GDM1 (cell line): ENCODE data around the gene NRIP3.
"Not testable (repeated sequence)": the region's sequence is repeated elsewhere in the genome, so short reads cannot be mapped to it uniquely, and the experiment has no call there.

Experiments used
- DNase-seq: peaks from one replicate; lab custom pipeline; 2025; lab: John Stamatoyannopoulos, UW

NRIP3 gene

DNA sequence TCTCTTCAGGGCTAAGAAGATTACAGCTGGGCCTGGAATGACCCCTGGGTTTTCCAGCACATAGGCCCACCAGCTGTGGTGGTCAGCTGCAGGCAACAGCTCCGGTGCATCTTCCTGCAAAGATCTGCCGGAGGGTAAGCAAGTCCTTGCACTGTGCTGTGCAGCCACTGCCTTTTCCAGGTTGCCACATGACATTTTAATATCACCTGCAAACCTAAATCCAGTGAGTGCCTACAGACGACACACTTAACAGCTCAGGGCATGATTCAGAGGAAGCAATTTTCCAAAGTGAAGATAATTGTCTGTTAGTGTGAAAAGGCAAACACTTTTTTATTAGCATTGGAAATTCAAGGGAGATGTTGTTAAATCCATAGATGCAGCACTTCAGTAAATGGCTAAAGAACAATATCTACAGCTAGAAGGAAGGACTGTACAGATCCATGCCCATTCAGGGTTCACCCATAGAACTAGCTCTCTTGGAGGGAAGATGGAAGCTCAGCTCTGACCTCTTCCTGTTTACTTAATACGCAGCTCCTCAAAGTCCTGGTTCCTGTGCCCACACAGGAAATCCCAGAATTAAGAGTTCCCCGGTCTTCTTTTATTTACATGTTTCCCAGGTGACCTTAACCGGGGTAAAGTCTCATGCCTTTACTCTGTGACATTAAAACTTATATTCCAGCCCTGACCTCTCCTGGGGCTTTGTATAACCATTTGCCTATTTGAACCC, 13.3 kb upstream of the NRIP3 start:
- peak; percentile 25 for DNase-seq

DNA sequence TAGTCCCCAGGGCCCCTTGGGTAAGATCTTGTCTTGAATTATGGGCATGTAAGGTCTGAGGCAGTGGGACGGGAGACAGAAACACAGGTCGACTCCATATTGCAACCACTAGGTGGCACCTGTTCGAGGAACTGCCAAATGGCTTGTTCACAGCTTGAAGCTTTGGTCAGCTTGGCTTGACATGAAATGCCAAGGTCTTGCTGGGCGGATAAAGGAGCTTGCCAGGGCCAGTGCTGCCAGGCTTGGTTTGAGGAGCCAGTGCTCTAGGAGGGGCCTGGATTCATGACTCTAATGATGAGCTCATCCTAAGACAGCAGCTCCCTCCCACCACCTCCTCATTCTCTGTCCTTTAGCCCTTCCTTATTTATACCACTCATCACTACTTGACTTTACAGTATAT, 11.9 kb upstream of the NRIP3 start:
- peak; percentile 68 for DNase-seq

DNA sequence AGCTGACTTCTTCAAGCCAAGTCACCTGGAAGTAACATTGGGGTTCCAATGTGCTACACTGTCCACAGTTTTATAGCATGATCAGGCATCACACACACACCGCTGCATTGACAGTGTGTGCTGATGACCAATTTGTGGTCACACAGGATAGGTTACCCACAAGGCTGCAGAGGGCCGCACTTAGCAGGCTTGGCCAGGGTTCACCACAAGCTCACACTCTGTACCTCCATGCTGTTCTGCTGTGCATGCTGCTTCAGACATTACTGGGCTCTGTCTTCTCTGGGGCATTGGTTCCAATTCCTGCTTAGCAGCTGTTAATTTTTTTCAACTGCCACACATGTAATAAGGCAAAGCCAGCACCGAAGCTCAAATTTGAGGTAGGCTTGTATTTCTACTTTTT, 11.0 kb upstream of the NRIP3 start:
- DNase-seq = no peak

DNA sequence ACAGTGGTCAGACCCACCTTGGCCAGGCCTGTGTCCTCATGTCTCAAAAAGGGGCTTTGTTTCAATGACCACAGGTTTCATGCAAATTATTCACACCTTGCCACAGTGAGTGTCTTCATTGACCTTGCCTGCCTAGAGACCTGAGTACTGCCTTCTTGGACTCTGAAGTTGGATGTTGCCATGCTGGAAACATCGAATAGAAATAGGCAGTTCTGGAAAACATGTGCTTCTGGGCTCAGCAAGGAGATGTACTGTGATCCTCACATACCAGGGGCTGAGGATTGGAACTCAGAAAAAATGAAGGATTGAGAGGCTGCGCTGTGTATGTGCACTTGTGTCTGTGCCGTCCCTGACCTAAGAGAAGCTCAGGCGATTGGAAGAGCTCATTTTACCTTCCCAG, 9.6 kb upstream of the NRIP3 start:
- DNase-seq = no peak

DNA sequence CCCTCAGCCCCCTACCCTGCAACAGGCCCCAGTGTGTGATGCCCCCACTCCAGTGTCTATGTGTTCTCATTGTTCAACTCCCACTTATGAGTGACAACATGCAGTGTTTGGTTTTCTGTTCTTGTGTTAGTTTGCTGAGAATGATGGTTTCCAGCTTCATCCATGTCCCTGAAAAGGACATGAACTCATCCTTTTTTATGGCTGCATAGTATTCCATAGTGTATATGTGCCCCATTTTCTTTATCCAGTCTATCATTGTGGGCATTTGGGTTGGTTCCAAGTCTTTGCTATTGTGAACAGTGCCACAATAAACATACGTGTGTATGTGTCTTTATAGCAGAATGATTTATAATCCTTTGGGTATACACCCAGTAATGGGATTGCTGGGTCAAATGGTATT, 5.7 kb upstream of the NRIP3 start:
- DNase-seq = not testable (repeated sequence)

DNA sequence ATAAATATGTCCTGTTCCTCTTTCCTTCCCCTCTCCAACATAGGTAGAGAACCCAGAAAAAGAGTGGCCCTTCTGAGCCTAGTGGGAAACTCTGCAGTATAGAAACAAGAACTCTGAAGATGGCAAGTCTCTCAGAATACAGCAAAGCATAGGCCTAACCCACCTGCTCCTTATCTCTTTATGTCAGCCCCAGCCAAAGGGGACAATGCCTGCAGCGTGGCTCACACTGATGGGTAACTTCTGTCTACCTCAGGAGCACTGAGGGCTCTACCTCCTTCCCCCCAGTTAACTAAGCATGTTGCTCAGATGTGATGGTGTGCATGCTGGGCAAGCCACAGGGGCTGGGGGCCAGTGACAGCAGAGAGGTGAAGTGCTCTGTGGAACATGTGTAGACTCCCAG, 4.9 kb upstream of the NRIP3 start:
- no peak for DNase-seq

DNA sequence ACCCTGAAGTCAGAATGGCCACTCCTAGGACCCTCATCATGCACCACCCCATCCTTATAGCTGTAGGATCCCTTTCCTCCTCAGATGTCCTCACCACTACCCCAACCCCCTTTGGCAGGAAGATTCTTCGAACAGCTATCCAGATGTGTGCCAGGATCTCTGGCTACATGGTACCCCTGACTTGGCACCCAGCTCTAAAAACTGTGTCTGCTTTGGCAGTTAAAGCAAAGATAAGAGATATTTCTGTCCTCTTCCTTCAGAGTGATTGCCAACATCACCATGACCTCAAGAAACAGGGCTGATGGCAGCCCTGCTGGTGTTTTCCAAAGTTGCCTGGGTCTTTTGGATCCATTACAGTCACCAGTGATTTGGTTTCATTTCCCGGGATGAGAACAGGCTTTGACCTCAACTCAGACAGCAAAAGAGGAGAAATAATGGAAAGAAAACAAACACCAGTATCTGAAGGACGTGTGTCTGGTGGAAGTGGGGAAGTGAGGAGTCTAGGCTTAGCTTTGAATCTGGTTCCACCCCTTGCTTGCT, 4.3 kb upstream of the NRIP3 start:
- no peak for DNase-seq

DNA sequence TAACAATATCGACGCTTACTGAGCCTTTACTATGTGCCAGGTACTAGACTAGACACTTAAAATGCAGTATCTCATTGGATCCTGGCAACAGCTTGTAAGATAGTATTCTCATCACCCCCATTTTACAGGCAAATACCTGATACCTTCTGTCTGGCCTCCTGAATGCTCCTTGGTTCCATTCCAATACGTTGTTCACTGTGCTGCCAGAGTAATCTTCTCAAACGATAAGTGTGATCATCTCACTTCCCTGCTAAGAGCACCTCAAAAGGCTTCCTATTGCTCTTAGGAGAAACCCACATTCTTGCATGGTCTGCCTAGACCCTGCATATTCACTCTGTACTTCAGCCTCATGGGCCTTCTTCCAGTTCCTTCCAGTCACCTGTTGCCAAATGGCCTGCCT, 1.3 kb upstream of the NRIP3 start:
- DNase-seq = no peak

DNA sequence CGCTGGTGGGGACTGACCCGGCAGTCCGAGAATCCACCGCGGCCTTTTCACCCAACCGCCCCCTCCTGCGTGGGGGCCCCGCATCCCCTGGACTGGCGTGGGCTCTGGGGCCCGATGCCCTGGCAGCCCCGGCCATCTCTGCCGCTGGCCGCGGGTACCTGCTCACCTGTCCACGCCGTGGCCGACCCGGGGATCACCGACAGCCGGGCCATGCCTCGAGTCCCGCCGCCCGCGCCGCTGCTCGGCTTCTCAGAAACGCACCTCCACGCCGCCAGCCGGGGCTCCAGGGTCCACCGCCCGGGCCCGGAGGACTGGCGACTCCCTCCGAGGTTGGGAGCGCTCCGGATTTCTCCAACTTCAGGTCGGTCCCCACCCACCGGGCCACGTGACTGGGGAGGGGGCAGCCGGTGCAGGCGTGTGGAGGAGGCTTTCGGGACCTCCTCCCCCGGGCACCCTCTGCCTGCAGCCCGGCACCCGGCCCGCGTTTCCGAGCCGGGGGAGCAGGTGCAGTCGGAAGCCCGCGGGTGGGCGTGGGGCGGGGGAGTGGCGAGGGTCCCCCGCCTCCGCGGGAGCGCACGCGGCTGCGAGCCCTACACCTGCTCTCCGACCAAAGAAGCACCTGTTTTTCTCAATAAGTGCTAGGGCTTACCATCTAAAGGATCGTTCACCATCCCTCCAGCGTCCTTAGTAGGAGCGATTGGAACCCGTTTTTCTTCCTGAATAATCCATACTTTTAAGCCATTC, 554 bp upstream of the NRIP3 start:
- DNase-seq = no peak

DNA sequence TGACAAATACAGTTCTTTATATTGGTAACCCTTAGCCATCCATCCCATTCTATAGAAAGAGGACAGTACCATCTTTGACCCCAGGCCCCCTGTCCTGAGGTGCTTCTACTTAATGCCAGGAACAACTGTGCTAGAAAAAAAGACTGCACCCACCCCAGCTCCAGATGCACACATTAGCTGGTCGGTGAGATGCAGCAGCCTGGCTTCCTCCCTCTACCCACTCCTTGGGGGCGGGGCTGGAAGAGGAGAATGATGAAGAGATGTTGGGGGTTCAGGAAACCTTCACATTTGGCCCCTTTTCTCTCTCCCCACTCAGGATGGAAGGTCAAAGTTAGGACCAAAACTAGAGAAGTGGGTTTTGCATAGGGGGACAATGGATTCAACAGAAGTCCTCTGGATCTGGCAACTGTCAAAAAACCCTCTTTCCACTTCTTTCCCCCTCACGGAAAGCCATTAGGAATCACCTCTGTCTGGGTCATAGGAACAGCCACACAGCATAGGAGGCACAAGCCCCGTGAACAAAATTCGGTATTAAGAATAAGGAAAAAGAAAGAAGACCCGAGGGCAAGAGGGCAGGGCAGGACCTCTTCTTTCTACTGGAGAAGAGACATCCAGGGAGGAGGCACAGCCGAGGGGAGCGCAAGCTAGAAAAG, 755 bp downstream of the NRIP3 start:
- peak; percentile 22 for DNase-seq

DNA sequence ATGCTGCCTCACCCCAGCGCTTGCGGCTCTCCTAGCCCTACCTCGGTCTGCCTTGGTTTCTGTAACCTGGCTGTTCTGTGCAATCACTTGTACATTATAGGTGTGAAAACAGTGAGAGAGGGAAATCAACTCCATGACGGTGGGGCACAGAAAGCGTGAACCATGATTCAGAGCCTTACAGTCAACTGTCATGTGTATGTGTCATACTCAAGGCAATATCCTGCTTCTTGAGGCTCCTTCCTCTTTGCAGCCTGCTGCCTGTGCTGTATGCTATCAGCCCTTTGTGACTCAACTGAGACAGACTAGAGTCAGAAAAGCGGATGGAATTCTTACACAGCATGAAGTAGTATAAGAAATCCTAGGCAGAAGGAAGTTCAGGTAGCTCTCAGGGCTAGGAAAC, 2.1 kb downstream of the NRIP3 start:
- DNase-seq = peak; percentile 76

DNA sequence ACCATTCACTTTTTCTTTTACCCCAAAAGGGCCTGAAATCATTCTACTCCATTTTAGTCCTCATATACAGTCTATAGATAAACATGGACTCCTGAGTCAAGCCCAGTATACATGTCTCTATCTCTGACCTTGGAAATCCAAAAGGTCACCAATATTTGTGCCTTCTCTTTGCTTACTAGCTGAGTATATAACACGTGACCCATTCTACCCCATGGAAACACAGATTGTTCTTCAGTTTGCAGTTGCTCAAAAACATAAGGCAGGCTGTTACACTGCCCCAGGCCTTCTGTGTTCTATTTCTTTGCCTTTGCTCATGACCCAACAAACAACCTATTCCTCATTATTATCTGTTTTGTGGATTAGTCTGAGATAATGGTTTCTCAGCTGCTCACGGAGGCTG, 5.8 kb downstream of the NRIP3 start:
- DNase-seq = no peak

DNA sequence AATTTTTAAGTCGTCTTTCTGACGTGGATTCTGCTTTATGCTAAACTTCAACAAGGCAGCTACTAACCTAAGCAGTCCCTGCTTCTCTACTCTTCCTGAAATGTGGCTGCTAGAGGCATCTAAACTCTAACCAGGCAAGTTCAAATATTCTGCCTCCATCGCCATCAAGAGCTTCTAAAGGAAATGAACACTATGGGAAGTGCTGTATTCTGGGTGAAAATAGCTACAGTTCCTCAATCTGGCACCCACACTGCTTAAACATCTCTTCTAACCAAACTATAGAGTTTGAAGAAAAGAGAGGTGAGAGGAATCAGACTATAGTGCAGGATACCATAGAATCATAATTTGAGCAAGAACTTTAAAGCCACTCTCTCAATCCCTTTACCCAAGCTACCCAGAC, 6.3 kb downstream of the NRIP3 start:
- no peak for DNase-seq

DNA sequence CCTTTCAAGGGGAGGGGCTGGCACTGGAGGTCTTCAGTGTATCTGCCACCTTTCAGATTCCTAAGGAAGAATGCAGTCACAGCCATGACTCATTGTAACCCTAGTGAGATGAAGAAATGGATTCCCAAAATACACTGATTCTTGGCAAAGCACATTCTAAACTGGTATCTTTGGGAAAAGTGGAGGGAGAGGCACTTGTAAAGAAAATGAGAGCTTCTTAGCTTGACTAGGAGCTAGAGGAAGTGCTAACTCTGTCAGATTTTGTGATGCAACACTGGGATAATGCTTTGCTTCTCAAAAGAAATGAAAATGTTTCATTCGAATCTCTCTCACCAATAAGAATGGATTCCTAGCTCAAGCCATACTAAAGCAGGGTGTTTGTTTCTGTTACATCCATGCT, 14.3 kb downstream of the NRIP3 start:
- no peak for DNase-seq

DNA sequence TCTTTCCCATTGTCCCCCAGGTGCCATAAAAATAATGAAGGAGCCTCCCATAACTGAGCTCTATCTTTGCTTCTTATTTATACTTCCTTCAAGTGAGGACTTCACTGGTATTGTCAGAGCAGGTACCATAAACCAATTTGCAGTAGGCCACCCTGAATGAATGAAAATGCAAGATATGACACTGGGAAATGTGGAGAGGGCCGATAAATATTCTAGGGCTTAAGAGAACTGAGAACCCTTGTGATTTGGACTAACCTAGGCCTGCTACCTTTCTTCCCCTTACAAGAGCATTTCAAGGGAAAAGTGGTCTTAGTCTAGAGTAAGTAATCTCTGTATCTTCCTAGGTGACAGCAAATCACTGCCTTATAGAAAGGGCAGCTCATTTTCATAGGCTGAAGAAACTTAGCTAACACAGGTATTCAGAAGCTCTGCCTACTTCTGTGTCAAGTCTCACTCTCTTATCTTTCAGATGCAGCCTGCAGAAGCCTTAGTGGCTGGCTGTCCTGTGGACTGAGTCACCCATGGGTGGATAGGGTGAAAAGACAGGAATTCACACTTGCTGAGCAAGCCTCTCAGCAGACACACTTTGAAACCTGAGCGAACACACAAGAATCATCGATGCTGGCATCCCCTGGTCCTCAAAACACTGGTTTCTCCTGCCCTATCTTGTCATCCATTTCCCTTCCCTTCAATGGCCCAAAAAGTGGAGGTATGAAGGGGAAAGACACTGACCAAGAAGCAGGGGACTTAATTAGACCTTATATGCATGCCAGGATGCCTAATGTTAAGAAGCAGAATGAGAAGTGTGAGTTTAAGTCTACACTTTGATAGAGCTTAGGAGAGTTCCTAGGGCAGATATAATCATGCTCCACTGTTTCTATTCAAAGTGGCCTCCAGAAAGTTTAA, 15.2 kb downstream of the NRIP3 start:
- DNase-seq = no peak

DNA sequence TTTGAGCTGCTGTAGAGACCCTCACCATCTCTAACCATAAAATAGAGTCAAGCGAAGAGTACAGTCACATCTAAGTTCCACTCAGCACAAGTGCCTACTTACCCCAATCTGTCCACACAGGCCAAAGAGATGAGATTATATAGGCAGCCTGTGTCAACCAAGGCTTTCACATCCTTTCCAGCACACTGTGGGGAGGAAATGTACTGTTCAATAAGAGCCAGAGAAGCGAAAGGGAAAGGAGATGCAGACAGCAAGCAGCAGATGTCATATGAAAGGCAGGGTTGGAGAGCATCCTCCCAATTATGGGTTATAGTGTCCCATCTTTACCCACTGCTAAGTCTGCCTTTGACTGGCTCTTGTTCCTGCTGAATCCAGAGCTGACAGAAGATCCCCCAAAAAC, 16.4 kb downstream of the NRIP3 start:
- DNase-seq = no peak

DNA sequence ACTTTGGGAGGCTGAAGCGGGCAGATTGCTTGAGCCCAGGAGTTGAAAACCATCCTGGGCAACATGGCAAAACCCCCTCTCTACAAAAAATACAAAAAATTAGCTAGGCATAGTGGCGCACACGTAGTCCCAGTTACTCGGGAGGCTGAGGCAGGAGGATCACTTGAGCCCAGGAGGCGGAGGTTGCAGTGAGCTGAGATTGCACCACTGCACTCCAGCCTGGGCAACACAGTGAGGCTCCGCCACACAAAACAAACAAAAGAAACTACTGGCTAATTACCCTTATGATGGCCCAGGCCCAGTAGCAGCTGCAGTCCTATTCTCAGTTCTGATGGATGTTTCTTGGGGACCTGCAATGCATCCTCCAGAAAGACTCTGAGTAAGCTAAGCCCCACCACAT, 17.0 kb downstream of the NRIP3 start:
- not testable (repeated sequence) for DNase-seq

DNA sequence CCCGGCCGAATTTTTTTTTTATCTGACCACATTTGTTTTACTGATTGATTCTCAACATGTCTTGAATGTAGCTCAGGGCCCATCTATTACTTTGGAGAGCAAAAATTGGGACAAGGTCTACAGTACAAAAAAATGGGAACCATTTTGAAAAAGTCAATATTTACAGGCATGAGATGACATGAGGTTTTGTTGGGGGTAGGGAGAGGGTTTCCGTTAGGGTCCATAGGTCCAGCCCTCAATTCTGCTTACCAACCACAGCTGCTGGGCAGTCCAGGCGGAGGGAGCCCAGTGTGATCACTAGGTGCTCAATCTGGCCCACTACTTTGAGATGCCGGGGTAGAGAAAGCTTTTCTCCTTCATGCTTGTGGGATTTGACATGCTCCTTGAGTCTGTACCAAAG, 18.3 kb downstream of the NRIP3 start:
- DNase-seq = no peak

DNA sequence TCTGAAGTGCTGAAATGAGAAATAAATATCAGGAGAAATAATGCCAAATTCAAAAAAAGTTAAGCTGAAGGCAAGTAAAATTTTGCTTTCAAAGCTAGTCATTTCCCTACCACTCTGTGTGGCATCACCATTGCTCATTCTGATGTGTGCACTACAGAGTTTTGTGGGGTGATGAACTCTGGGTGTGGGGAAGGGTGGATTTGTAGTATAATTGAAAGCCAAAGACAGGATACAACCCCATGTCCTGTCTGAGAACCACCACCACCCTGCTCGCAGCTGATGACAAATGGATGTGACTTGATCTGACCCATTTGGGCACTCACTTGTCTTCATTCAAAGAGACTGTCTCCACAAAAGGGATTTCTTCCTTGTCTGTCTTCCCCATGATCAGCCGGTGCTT, 20.2 kb downstream of the NRIP3 start:
- no peak for DNase-seq

DNA sequence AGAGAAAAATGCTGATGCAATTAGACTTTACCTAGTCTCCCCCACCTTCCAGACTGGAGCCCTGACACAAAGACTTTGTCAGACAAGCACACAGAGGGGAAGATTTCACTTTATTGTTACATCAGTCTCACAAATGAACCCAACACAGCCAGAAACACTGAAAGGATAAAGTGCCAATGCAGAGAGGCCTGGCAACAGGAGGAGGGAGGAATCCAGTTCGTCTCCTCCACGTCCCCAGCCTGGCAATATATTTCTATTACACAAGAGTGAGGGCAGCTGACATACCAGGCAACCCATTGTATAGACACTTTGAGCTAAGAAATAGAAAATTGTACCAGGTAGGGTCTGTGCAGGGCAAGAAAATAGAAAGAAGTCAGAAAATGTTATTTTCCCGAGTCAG, 23.3 kb downstream of the NRIP3 start:
- DNase-seq = no peak

DNA sequence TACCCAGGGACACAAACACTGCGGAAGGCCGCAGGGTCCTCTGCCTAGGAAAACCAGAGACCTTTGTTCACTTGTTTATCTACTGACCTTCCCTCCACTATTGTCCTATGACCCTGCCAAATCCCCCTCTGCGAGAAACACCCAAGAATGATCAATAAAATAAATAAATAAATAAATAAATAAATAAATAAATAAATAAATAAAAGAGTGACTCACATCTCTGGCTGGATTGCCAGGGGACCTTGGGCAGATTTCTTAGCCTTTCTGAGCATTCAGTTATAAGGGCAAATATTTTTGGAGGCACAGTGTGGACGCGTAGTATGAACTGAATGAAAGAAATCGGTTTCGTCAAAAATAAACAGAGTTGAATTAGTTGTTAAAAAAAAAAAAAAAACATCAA, 24.4 kb downstream of the NRIP3 start:
- not testable (repeated sequence) for DNase-seq

DNA sequence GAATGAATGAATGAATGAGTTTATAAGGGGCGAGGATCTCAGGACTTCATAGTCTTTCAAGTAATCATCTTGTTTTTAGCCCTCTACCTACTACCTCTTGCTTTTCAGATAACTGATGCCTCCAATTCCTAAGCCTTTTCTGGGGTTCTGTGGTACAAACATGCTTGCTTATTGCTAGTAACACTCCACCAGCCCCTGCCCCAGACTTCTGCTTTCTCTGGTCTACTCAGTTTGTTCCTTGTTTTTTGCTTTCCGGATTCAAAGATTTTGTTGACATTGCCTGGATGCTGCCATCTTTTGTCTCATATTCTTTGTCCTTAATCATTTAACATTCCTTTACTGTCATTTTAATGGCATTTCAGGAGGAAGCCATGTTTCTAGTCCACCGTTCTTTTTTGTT, 30.7 kb downstream of the NRIP3 start:
- DNase-seq = no peak
